HuH-7 (cell line): ENCODE results near the gene KLHL26.
A peak's percentile ranks its signal among the peaks of the same experiment; 100 is the strongest.

Source experiments
- DNase-seq: peaks from one replicate; pipeline ENCODE4 v3.0.0; 2011; ENCODE audit warnings: low spot score

The KLHL26 gene

DNA sequence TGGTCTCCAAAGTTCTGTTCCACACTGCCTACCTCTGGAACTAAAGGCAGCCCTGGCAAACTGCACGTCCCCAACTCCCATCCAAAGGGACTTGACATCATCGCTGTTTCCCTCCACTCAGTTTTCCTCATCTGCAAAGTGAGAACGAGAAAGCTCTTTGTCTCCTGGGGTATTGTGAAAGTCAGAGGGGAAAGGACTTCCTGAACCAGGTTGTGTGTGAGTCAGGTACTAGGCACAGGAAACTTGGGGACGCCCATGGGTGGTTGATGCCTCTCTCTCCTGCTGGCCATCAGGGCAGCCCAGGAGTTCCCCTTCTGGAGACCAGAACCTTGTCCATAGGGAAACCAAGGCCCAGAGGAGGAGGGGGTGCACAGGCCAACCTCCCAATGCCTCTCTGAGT is 35.0 kb upstream of the KLHL26 start:
- no peak for DNase-seq

- no peak for DNase-seq
Observed at GRCh38 chr19:18603255-18603957, 33.4 kb upstream of the KLHL26 start.

GRCh38 chr19:18603958-18604819 is 32.6 kb upstream of the KLHL26 start:
- no peak for DNase-seq

DNA sequence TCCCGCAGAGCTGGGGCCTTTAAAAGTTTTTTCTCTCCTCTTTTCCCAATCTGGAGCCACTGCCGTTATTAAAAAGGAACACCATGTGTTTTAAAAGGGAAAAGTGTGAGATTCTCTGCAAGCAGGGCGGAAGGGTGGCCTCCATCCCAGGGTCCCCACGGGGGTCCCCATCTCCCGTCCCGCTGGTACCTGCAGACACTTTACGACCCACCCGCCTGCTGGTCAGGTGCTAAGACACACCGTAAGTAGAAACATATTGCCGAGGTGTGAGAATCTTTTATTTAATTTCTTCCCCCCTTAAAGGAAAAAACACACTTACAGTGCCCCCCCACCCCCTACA is 32.0 kb upstream of the KLHL26 start:
- DNase-seq: no peak

GRCh38 chr19:18605196-18605545 is 31.7 kb upstream of the KLHL26 start:
- no peak for DNase-seq

DNA sequence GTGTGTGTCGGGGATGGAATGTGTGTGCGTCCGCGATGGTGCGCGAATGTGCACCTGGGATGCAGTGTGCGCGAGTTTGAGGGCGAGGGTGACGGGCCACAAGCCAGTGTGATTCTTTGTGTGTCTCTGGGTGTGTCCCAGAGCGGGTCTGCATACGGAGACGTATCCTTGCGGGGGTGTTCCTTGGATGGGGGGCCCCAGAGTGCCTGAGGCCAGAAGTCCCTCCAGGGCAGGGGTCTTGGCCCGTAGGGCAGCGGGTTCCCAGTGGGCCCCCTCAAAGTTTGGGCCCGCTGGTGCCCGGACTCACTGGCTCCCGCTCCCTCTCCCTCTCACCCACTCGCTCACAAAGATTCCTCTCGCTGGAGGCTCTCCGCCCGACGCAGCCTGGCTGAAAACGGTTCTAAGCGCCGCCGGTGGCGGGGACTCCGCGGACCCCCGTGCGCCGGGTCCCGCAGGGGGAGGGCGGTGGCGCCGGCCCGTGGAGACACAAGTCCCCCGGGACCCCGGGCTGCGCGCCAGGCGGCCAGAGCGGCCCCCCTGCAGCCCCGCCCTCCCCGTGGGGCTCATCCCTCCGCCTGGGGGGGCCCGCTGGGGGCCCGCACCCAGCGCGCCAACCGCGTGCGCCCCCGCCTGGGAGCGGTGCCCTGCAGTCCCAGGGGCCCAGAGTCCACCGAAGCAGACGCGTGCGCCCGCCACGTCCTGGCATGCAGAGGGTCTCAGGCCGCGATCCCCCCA is 31.1 kb upstream of the KLHL26 start:
- no peak for DNase-seq

DNA sequence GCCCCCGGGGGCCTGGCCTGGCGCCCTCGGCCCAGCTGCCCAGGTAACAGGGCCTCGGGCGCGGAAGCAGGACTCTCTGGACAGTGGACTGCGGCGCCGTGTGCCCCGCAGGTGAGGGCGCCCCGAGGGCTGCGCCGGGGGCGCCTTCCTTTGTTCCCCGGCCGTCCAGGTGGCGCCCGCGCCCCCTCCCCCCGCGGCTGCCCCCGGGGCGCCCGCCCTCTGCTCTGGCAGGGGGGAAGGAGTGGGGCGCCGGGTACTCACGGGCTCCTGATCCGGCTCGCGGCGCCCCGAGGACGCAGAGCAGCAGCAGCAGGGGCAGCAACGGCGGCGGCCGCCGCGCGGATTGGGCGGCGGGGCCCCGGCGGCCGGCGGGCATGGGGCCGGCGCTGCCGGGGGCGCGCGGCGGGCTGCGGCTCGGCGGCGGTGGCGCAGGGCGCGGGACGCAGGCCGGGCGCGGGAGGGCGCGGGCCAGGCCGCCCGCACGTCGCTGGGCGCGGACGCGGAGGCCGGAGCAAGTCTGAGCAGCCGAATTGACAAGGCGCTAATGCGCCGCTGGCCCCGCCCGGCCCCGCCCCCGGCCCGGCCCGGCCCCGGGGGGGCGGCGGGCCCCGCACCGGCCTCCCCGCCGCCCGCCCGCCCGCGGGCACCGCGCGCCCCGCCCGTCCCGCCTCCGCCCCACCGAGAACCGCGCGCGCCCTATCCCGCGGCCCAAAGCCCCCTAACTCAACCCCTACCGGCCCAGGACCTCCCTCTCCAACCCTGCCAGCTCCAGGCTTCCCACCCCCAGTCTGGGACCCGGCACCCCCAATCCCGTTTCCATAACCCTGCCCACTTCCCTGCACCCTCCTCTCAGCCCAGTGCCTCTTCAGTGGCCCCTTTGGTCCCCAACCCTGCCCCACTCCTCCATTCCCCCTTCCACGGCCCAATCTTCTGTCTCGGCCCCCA is 30.3 kb upstream of the KLHL26 start, which contains the start of gene CRLF1:
Gene CRLF1 (minus strand): TSS at position 519 of the 945 bp plus-strand sequence. CDS start 143 bp downstream, at position 376.
- DNase-seq: no peak

GRCh38 chr19:18607226-18608101 is 29.4 kb upstream of the KLHL26 start:
- no peak for DNase-seq

GRCh38 chr19:18608102-18608804 is 28.6 kb upstream of the KLHL26 start:
- DNase-seq: no peak

- DNase-seq: no peak
Observed at GRCh38 chr19:18608805-18609716, 27.8 kb upstream of the KLHL26 start.

- no peak for DNase-seq
Observed at GRCh38 chr19:18609717-18610051, 27.1 kb upstream of the KLHL26 start.

DNA sequence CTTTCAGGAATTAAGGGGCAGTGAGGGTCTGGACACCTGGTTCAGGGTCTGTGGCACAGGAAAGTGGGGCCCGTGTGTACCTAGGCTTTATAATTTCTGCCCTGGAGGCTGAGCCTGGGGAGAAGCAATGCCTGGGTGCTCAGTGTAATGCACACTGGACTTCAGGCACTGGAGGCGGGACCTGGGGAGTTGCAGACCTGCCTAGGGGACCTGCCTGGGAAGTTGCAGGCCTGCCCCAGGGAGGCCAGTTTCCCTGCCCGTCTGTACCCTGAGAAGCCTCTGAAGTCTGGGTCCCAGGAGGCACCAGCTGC is 26.6 kb upstream of the KLHL26 start:
- no peak for DNase-seq

- DNase-seq: no peak
Observed at GRCh38 chr19:18610556-18611326, 26.1 kb upstream of the KLHL26 start.

GRCh38 chr19:18611327-18612050 is 25.3 kb upstream of the KLHL26 start:
- peak; percentile 67 for DNase-seq

GRCh38 chr19:18612051-18612771 is 24.6 kb upstream of the KLHL26 start:
- no peak for DNase-seq

DNA sequence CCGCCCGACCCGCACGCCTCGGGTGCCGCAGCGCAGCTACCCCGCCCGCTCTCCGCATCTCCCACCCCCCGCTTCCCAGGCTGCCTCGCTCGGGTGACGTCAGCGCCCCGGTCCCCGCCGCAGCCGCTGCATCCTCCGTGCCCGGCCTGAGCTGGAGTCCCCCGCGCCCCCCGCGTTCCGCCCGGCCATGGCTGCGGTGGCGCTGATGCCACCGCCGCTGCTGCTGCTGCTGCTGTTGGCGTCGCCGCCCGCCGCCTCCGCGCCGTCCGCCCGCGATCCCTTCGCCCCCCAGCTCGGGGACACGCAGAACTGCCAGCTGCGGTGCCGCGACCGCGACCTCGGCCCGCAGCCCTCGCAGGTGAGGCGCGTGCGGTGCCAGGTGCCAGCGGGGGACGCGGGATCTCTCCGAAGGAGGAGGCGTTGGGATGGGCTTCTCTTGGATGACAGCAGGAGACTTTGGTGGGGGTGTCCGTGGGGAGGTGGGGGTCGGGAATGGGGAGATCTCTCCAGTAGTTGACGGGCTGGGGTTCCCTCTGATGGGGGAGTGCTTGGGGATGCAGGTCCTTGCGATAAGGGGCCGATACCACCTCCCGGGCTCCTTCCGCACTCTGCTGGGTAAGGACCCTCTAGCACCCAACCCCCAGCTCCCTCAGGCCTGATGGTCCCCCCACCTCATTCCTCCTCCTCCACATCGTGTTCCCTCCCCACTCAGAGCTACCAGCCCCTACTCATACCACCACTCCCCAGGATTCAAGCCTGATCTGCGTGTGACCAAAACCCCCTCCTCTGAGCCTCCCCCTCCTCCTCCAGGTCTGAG is 23.8 kb upstream of the KLHL26 start, which contains the start of gene TMEM59L:
Gene TMEM59L (plus strand): TSS at position 99 of the 817 bp plus-strand sequence. CDS start 89 bp downstream, at position 188.
- no peak for DNase-seq
